H54 (cell line): Measurements from ENCODE around the gene CA10.

Experiments
- DNase-seq: peaks from one replicate; pipeline ENCODE4 v3.0.0; 2011; ENCODE audit warnings: low spot score, mixed read lengths; ENCODE audit not compliant: insufficient read length
- FAIRE-seq: peaks from 3 replicates; lab custom pipeline; 2011; peaks lifted over from hg19 to GRCh38; lab: Jason Lieb, UNC
- POLR2A ChIP-seq: IDR thresholded peaks from 2 replicates; pipeline ENCODE4 v1.6.1; 2011; ENCODE audit warnings: low read depth, mild to moderate bottlenecking, low read length

Gene CA10

GRCh38 chr17:51841669-51842068 lies 316.8 kb downstream of the CA10 start:
- DNase-seq (no peak), FAIRE-seq (no peak)
- no peak for TF ChIP-seq POLR2A

GRCh38 chr17:51840688-51841087 lies 317.8 kb downstream of the CA10 start:
- FAIRE-seq, result no peak
- DNase-seq, result no peak
- no peak for TF ChIP-seq POLR2A

- no peak for TF ChIP-seq POLR2A
- FAIRE-seq (no peak), DNase-seq (no peak)
These were observed 324.9 kb downstream of the CA10 start for GRCh38 chr17:51833620-51834019.

GRCh38 chr17:51833045-51833444 lies 325.5 kb downstream of the CA10 start:
- no peak for TF ChIP-seq POLR2A
- DNase-seq (no peak), FAIRE-seq (no peak)

- no peak for DNase-seq
- no peak for TF ChIP-seq POLR2A
- no peak for FAIRE-seq
These were observed 327.6 kb downstream of the CA10 start for GRCh38 chr17:51830886-51831285.

- FAIRE-seq, result no peak
- DNase-seq, result no peak
- TF ChIP-seq POLR2A, result no peak
These were observed 328.1 kb downstream of the CA10 start for GRCh38 chr17:51830451-51830850.

- DNase-seq, result no peak
- TF ChIP-seq POLR2A, result no peak
- FAIRE-seq, result no peak
These were observed 329.6 kb downstream of the CA10 start for GRCh38 chr17:51828901-51829300.

GRCh38 chr17:51827140-51827539 lies 331.4 kb downstream of the CA10 start:
- FAIRE-seq (no peak), DNase-seq (no peak)
- no peak for TF ChIP-seq POLR2A

- no peak for FAIRE-seq
- no peak for DNase-seq
- no peak for TF ChIP-seq POLR2A
These were observed 337.7 kb downstream of the CA10 start for GRCh38 chr17:51820766-51821165.

- FAIRE-seq, result no peak
- DNase-seq, result no peak
- TF ChIP-seq POLR2A, result no peak
These were observed 338.3 kb downstream of the CA10 start for GRCh38 chr17:51820252-51820651.

GRCh38 chr17:51819341-51820219 lies 338.9 kb downstream of the CA10 start:
- no peak for TF ChIP-seq POLR2A
- FAIRE-seq (no peak), DNase-seq (no peak)

- DNase-seq (no peak), FAIRE-seq (no peak)
- no peak for TF ChIP-seq POLR2A
These were observed 339.7 kb downstream of the CA10 start for GRCh38 chr17:51818777-51819176.

- FAIRE-seq, result no peak
- DNase-seq, result no peak
- TF ChIP-seq POLR2A, result no peak
These were observed 340.6 kb downstream of the CA10 start for GRCh38 chr17:51817955-51818354.

GRCh38 chr17:51817117-51817516 lies 341.4 kb downstream of the CA10 start:
- DNase-seq (no peak), FAIRE-seq (no peak)
- no peak for TF ChIP-seq POLR2A

- TF ChIP-seq POLR2A, result no peak
These were observed 343.4 kb downstream of the CA10 start for GRCh38 chr17:51815097-51815496.

More at GRCh38 chr17:51815097-51815496, 343.4 kb downstream of the CA10 start:
- FAIRE-seq, result no peak
- no peak for DNase-seq
